ENCODE measurements around the gene NOL12.

The NOL12 gene

DNA sequence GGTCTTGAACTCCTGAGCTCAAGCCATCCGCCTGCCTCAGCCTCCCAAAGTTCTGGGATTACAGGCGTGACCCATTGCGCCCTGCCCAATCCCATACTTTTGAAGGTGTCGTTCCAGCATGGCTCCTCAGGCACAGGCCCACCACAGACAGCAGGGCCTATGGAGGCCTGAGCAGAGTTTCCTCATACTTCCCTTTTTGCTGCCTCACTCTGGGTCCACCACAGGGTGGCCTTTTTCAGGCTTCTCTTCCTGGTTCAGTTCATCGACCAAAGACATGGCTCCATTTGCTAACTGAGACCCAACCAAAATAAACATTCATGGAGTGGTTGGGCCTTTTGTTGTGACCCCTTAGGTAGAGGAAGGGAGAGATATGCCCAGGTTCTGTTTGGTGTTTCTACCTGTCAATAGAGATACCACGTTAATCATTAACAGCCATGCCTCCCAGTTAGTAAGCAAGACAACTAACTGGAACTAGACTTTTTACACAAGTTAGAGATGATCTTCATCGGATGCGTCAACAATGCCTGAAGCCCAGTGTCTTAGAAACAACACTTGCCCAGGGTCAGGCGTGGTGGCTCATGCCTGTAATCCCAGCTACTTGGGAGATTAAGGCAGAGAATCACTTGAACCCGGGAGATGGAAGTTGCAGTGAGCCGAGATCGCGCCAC lies 45.8 kb downstream of the NOL12 start:
- Histone ChIP-seq H3K9me2 (ENCODE audit: low read depth, low read length) (no peaks in the 10 kb centered on the region), H3K4me1 (ENCODE audit: insufficient read depth, low read length, severe bottlenecking) (no peaks in the 10 kb centered on the region), H2AFZ (ENCODE audit: low read length) (no peak overlapping the region), H3K27me3 (ENCODE audit: insufficient read depth, low read length) (no peaks in the 10 kb centered on the region), H3F3A (ENCODE audit: insufficient read depth, low read length) (no peaks in the 10 kb centered on the region), H3K4me2 (ENCODE audit: low read length) (no peak overlapping the region), H3K9ac (ENCODE audit: low read length) (no peak overlapping the region), H3K9me3 (ENCODE audit: low read length) (no peaks in the 10 kb centered on the region), H3K4me3 (ENCODE audit: low read depth, low read length, poor library complexity, severe bottlenecking) (no peak overlapping the region), H3K27ac (ENCODE audit: low read depth, low read length, poor library complexity, severe bottlenecking) (no peak overlapping the region), H4K20me1 (ENCODE audit: insufficient read depth, low read length) (no peaks in the 10 kb centered on the region), H3K79me2 (ENCODE audit: insufficient read depth, low read length) (no peaks in the 10 kb centered on the region), H3K36me3 (ENCODE audit: insufficient read depth, low read length) (no peaks in the 10 kb centered on the region)
- TF ChIP-seq CTCF (IDR thresholded peaks at IDR 0.05; ENCODE audit: low read length) (peak; percentile 16; the same call in 1 of the 2 replicates), EZH2 (IDR thresholded peaks at IDR 0.05; ENCODE audit: borderline replicate concordance, low read length) (no peak)

DNA sequence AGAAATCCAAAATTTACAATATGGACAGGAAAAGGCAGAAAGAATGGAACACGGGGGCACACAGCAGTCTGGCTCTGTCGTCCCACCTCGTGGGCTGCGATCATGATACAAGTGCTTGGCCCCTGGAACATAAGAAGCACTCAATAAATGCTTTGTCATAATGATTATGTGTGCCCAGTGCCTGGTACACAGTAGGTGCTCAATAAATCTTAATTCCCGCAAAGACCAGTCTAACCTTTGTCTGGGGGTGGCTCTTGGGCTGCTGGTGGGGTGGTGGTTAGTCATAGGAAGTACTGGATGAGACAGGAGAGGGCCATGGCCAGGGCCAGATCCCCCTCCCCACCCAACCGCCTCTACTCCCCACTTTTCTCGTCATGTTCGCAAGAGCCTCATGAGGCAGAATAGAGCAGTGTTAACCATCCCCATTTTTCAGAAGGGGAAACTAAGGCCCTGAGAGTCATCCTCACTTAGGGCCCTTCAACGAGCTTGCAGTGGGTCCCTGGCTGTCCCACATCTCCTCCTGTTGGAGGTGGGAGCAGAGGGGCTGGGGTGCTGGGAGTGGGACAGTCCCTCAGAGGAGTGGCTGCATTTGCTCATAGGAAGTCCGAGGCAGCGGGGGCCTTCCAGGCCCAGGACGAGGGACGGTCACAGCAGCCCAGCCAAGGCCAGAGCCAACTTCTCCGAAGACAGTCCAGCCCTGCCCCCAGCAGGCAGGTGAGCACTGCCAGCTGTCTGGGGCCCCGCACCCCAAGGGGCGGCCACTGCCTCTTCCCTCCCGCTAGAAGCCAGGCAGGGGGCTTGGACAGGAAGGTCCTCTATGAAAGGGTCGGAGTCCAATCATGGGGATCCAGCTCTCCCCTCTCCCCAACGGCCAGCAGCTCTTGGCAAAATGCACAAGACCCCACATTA lies 46.8 kb downstream of the NOL12 start:
- Histone ChIP-seq H3K4me3 (ENCODE audit: low read depth, low read length, poor library complexity, severe bottlenecking) (no peak overlapping the region), H3K36me3 (ENCODE audit: insufficient read depth, low read length) (no peaks in the 10 kb centered on the region), H3K27me3 (ENCODE audit: insufficient read depth, low read length) (peaks cover 2% of the 10 kb centered on the region; the same call in 1 of the 2 replicates), H3K9me3 (ENCODE audit: low read length) (no peaks in the 10 kb centered on the region), H3K9me2 (ENCODE audit: low read depth, low read length) (no peaks in the 10 kb centered on the region), H3K27ac (ENCODE audit: low read depth, low read length, poor library complexity, severe bottlenecking) (no peak overlapping the region), H3K4me1 (ENCODE audit: insufficient read depth, low read length, severe bottlenecking) (no peaks in the 10 kb centered on the region), H3K4me2 (ENCODE audit: low read length) (no peak overlapping the region), H4K20me1 (ENCODE audit: insufficient read depth, low read length) (no peaks in the 10 kb centered on the region), H3K79me2 (ENCODE audit: insufficient read depth, low read length) (no peaks in the 10 kb centered on the region), H3F3A (ENCODE audit: insufficient read depth, low read length) (no peaks in the 10 kb centered on the region), H2AFZ (ENCODE audit: low read length) (no peak overlapping the region), H3K9ac (ENCODE audit: low read length) (no peak overlapping the region)
- no peak for TF ChIP-seq EZH2 (IDR thresholded peaks at IDR 0.05; ENCODE audit: borderline replicate concordance, low read length)
- TF ChIP-seq CTCF (IDR thresholded peaks at IDR 0.05; ENCODE audit: low read length), result no peak

DNA sequence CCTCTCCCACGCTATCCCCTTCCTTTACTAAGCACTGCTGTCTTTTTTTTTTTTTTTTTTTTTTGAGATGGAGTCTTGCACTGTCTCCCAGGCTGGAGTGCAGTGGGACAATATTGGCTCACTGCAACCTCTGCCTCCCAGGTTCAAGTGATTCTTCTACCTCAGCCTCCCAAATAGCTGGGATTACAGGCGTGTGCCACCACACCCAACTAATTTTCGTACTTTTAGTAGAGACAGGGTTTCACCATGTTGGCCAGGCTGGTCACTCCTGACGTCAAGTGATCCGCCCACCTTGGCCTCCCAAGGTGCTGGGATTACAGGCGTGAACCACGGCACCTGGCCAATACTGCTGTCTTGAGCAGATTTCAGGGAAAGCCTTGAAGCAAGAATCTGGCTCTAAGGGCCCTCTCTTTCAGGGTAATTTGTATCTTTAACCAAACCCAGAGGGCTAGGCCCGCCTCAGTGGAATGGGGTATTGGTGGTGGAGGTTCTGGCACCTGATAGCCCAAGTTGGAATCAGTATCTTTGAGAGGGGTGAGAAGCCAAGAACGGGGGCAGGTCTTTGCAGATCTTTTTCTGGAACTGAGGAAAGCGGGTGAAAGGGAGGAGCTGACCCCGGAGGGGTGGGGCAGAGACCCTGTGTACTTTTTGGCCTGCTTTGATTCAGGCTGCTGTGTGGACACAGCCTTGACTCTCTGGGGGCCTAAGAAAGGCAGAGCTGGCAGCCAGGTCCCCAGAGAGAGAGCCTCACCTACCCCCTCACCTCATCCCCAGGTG lies 47.7 kb downstream of the NOL12 start:
- TF ChIP-seq CTCF (IDR thresholded peaks at IDR 0.05; ENCODE audit: low read length) (no peak), EZH2 (IDR thresholded peaks at IDR 0.05; ENCODE audit: borderline replicate concordance, low read length) (no peak)
- no peaks in the 10 kb centered on the region for H3F3A ChIP-seq (ENCODE audit: insufficient read depth, low read length)
- H2AFZ ChIP-seq (ENCODE audit: low read length), result no peak overlapping the region
- peaks cover 6% of the 10 kb centered on the region; the same call in 1 of the 2 replicates for H3K27me3 ChIP-seq (ENCODE audit: insufficient read depth, low read length)
- no peak overlapping the region for H3K27ac ChIP-seq (ENCODE audit: low read depth, low read length, poor library complexity, severe bottlenecking)
- no peak overlapping the region for H3K4me3 ChIP-seq (ENCODE audit: low read depth, low read length, poor library complexity, severe bottlenecking)
- no peaks in the 10 kb centered on the region for H3K9me3 ChIP-seq (ENCODE audit: low read length)
- H3K4me2 ChIP-seq (ENCODE audit: low read length), result no peak overlapping the region
- H3K36me3 ChIP-seq (ENCODE audit: insufficient read depth, low read length), result no peaks in the 10 kb centered on the region
- peaks cover under 1% of the 10 kb centered on the region for H3K4me1 ChIP-seq (ENCODE audit: insufficient read depth, low read length, severe bottlenecking)
- H3K9ac ChIP-seq (ENCODE audit: low read length), result no peak overlapping the region
- H3K9me2 ChIP-seq (ENCODE audit: low read depth, low read length), result no peaks in the 10 kb centered on the region
- no peaks in the 10 kb centered on the region for H3K79me2 ChIP-seq (ENCODE audit: insufficient read depth, low read length)
- no peaks in the 10 kb centered on the region for H4K20me1 ChIP-seq (ENCODE audit: insufficient read depth, low read length)
